GM23338 (cell line): Measurements from ENCODE around the gene VPS36. TPM values are rescaled to one million over a fixed set of nuclear protein-coding genes. Genes with fewer than 3 reads are reported as not detected.

Experiments
- ATAC-seq: fragments of 200-7000 bp; cut with Tn5 transposase; 3 replicates; pipeline ENCODE4 v1.9.1; 2020
- DNase-seq: peaks from one replicate; pipeline ENCODE4 v3.0.0-alpha.2; 2015; ENCODE audit warnings: low spot score
- H2AFZ ChIP-seq: fragments of 200-600 bp; sonication (generic); 2 replicates; pipeline ENCODE4 v1.8.0; 2016; ENCODE audit warnings: antibody characterized with exemption, mild to moderate bottlenecking, moderate library complexity
- H3F3A ChIP-seq: fragments of 200-600 bp; sonication (generic); replicated peaks from 2 replicates; pipeline ENCODE4 v1.8.0; 2017; ENCODE audit warnings: antibody characterized with exemption, mixed run types, low read depth
- H3K27ac ChIP-seq: fragments of 200-600 bp; sonication (generic); 2 replicates; pipeline ENCODE4 v1.6.1; 2016; ENCODE audit warnings: low read depth
- H3K27me3 ChIP-seq: fragments of 200-600 bp; sonication (generic); 2 replicates; pipeline ENCODE4 v1.8.0; 2016; ENCODE audit warnings: mild to moderate bottlenecking, mixed run types, moderate library complexity; ENCODE audit not compliant: insufficient read depth
- H3K36me3 ChIP-seq: fragments of 200-600 bp; sonication (generic); 2 replicates; pipeline ENCODE4 v1.8.0; 2016; ENCODE audit warnings: mild to moderate bottlenecking; ENCODE audit not compliant: insufficient read depth
- H3K4me1 ChIP-seq: fragments of 200-600 bp; sonication (generic); 2 replicates; pipeline ENCODE4 v1.8.0; 2016; ENCODE audit warnings: mild to moderate bottlenecking, moderate library complexity; ENCODE audit not compliant: insufficient read depth
- H3K4me2 ChIP-seq: fragments of 200-600 bp; sonication (generic); 2 replicates; pipeline ENCODE4 v1.7.1; 2017; ENCODE audit warnings: mixed run types
- H3K4me3 ChIP-seq: fragments of 200-600 bp; sonication (generic); 2 replicates; pipeline ENCODE4 v1.6.1; 2016; ENCODE audit warnings: mixed run types
- H3K79me2 ChIP-seq: fragments of 200-600 bp; sonication (generic); replicated peaks from 2 replicates; pipeline ENCODE4 v1.8.0; 2017; ENCODE audit warnings: mild to moderate bottlenecking; ENCODE audit not compliant: insufficient read depth
- H3K9me2 ChIP-seq: fragments of 200-600 bp; sonication (generic); 2 replicates; pipeline ENCODE4 v1.8.0; 2017; ENCODE audit not compliant: insufficient read depth
- H4K20me1 ChIP-seq: fragments of 200-600 bp; sonication (generic); replicated peaks from 2 replicates; pipeline ENCODE4 v1.8.0; 2017; ENCODE audit warnings: mild to moderate bottlenecking; ENCODE audit not compliant: insufficient read depth
- H3K27ac Mint-ChIP-seq: 2 replicates; pipeline ENCODE4 v1.8.0; 2020; ENCODE audit warnings: inconsistent platforms, mild to moderate bottlenecking, moderate library complexity, mixed read lengths
- H3K27me3 Mint-ChIP-seq: 3 replicates; pipeline ENCODE4 v1.8.0; 2022; ENCODE audit warnings: low read depth, mild to moderate bottlenecking, moderate library complexity, mixed read lengths, inconsistent platforms; ENCODE audit not compliant: insufficient read depth, poor library complexity
- H3K36me3 Mint-ChIP-seq: 3 replicates; pipeline ENCODE4 v1.8.0; 2021; ENCODE audit warnings: low read depth, mild to moderate bottlenecking, inconsistent platforms, moderate library complexity, mixed read lengths
- H3K4me1 Mint-ChIP-seq: 3 replicates; pipeline ENCODE4 v1.8.0; 2020; ENCODE audit warnings: mild to moderate bottlenecking, inconsistent platforms, mixed read lengths
- H3K4me3 Mint-ChIP-seq: 3 replicates; pipeline ENCODE4 v1.8.0; 2021; ENCODE audit warnings: moderate library complexity, mild to moderate bottlenecking, inconsistent platforms, mixed read lengths
- H3K9me3 Mint-ChIP-seq: 3 replicates; pipeline ENCODE4 v1.8.0; 2020; ENCODE audit warnings: moderate library complexity, mild to moderate bottlenecking, inconsistent platforms, mixed read lengths
- CREB1 ChIP-seq: fragments of 250-450 bp; sonication (Bioruptor Pico); IDR thresholded peaks from 2 replicates; pipeline ENCODE4 v1.5.0; 2020; ENCODE audit warnings: low read depth, mild to moderate bottlenecking, moderate library complexity
- CTCF ChIP-seq, 2 experiments: fragments of 200-600 bp in 1 of 2; sonication (generic) in 1 of 2; conservative IDR thresholded peaks; 2 replicates each; pipeline versions ENCODE4 v1.5.1 to v1.6.1; 2016 to 2017; ENCODE audit warnings: antibody characterized with exemption in 2 of 2, low read depth in 2 of 2, mild to moderate bottlenecking in 2 of 2, moderate library complexity in 1 of 2
- ETS1 ChIP-seq: IDR thresholded peaks from 2 replicates; pipeline ENCODE4 v1.6.1; 2016; ENCODE audit warnings: antibody characterized with exemption
- EZH2 ChIP-seq: fragments of 200-600 bp; sonication (generic); IDR thresholded peaks from one replicate; pipeline ENCODE4 v1.8.0; 2017; ENCODE audit warnings: antibody characterized with exemption, mild to moderate bottlenecking, low read depth; ENCODE audit not compliant: unreplicated experiment
- EZH2phosphoT487 ChIP-seq: fragments of 200-600 bp; sonication (generic); IDR thresholded peaks from one replicate; pipeline ENCODE4 v1.8.1; 2018; ENCODE audit warnings: antibody characterized with exemption; ENCODE audit not compliant: unreplicated experiment
- JUNB ChIP-seq: IDR thresholded peaks from one replicate; pipeline ENCODE4 v1.6.1; 2016; ENCODE audit warnings: antibody characterized with exemption; ENCODE audit not compliant: unreplicated experiment
- NANOG ChIP-seq: IDR thresholded peaks from 2 replicates; pipeline ENCODE4 v1.6.1; 2016; ENCODE audit warnings: antibody characterized with exemption, borderline replicate concordance
- POLR2AphosphoS5 ChIP-seq: IDR thresholded peaks from 2 replicates; pipeline ENCODE4 v1.6.1; 2016; ENCODE audit warnings: antibody characterized with exemption, low read depth
- STAT1 ChIP-seq: IDR thresholded peaks from one replicate; pipeline ENCODE4 v1.6.1; 2016; ENCODE audit warnings: antibody characterized with exemption; ENCODE audit not compliant: unreplicated experiment
- ZNF114 ChIP-seq: fragments of 250-450 bp; sonication (Bioruptor Pico); IDR thresholded peaks from 2 replicates; pipeline ENCODE4 v1.5.0; 2020; ENCODE audit warnings: mild to moderate bottlenecking, moderate library complexity
- ZNF331 ChIP-seq: fragments of 250-450 bp; sonication (Bioruptor Pico); IDR thresholded peaks from 2 replicates; pipeline ENCODE4 v1.5.0; 2020; ENCODE audit warnings: low read depth, mild to moderate bottlenecking, moderate library complexity
- ZNF462 ChIP-seq: fragments of 250-450 bp; sonication (Bioruptor Pico); IDR thresholded peaks from 2 replicates; pipeline ENCODE4 v1.5.0; 2020; ENCODE audit warnings: mild to moderate bottlenecking, moderate library complexity
- polyA plus RNA-seq: library from polyadenylated mRNA; unstranded; fragments of >200 nt; fragmentation: Nextera tagmentation; extraction: Ambion mirVana; gene quantifications from 2 replicates; pipeline ENCODE4 v1.2.1, GENCODE V29; 2016
- total RNA-seq: library from RNA; depleted of rRNA; stranded (reverse); fragments of >200 nt; shearing (Covaris generic); gene quantifications from 2 replicates; pipeline ENCODE4 v1.2.3, GENCODE V29; 2014
- TF ChIP-seq, protein P1 (sequence below): IDR thresholded peaks from one replicate; pipeline ENCODE4 v1.6.1; 2018; ENCODE audit warnings: antibody characterized with exemption; ENCODE audit not compliant: unreplicated experiment

The VPS36 gene
- total and polyA plus RNA-seq, 2 experiments from 2014 or later, result 28.9 to 36.2 TPM

- no peak for ATAC-seq
Measured at GRCh38 chr13:52449331-52450011, 963 bp downstream of the VPS36 start.

More at GRCh38 chr13:52449331-52450011, 963 bp downstream of the VPS36 start:
- no peak for DNase-seq
- Mint-ChIP-seq H3K27ac (no peak overlapping the region; the same call in 1 of the 2 replicates), H3K36me3 (no peaks in the 10 kb centered on the region), H3K27me3 (peaks cover 3% of the 10 kb centered on the region), H3K4me1 (peaks cover 10% of the 10 kb centered on the region), H3K9me3 (no peaks in the 10 kb centered on the region), H3K4me3 (peak overlapping the region; percentile 88)
- Histone ChIP-seq H3K4me1 (peaks cover 11% of the 10 kb centered on the region; the same call in 1 of the 2 replicates), H3K4me2 (peak overlapping the region; percentile 79), H3K27me3 (no peaks in the 10 kb centered on the region), H3K79me2 (peaks cover 46% of the 10 kb centered on the region), H3K9me2 (no peaks in the 10 kb centered on the region), H4K20me1 (peaks cover 15% of the 10 kb centered on the region; the same call in 1 of the 2 replicates), H3F3A (no peaks in the 10 kb centered on the region), H3K36me3 (no peaks in the 10 kb centered on the region), H2AFZ (peak overlapping the region; percentile 88), H3K4me3 (peak overlapping the region; percentile 74), H3K27ac (no peak overlapping the region)
- no peak for TF ChIP-seq ZNF331 (CRISPR knock-in tag)
- TF ChIP-seq ZNF114 (CRISPR knock-in tag), result no peak
- TF ChIP-seq POLR2AphosphoS5, result no peak
- TF ChIP-seq JUNB, result no peak
- TF ChIP-seq ETS1, result no peak
- TF ChIP-seq ZNF462, result no peak
- no peak for TF ChIP-seq NANOG
- TF ChIP-seq CTCF (conservative IDR thresholded peaks at IDR 0.05; ENCODE audit: low read depth in 2 of 2), result no peak
- no peak for TF ChIP-seq EZH2
- TF ChIP-seq, protein P1, sequence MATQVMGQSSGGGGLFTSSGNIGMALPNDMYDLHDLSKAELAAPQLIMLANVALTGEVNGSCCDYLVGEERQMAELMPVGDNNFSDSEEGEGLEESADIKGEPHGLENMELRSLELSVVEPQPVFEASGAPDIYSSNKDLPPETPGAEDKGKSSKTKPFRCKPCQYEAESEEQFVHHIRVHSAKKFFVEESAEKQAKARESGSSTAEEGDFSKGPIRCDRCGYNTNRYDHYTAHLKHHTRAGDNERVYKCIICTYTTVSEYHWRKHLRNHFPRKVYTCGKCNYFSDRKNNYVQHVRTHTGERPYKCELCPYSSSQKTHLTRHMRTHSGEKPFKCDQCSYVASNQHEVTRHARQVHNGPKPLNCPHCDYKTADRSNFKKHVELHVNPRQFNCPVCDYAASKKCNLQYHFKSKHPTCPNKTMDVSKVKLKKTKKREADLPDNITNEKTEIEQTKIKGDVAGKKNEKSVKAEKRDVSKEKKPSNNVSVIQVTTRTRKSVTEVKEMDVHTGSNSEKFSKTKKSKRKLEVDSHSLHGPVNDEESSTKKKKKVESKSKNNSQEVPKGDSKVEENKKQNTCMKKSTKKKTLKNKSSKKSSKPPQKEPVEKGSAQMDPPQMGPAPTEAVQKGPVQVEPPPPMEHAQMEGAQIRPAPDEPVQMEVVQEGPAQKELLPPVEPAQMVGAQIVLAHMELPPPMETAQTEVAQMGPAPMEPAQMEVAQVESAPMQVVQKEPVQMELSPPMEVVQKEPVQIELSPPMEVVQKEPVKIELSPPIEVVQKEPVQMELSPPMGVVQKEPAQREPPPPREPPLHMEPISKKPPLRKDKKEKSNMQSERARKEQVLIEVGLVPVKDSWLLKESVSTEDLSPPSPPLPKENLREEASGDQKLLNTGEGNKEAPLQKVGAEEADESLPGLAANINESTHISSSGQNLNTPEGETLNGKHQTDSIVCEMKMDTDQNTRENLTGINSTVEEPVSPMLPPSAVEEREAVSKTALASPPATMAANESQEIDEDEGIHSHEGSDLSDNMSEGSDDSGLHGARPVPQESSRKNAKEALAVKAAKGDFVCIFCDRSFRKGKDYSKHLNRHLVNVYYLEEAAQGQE, result no peak
- TF ChIP-seq CREB1, result no peak
- no peak for TF ChIP-seq STAT1
- TF ChIP-seq EZH2phosphoT487, result no peak
